GM19239 (cell line): ENCODE measurements around the gene EMILIN3.

Source experiments
- DNase-seq: peaks from one replicate; pipeline ENCODE4 v3.0.0; 2011; ENCODE audit warnings: low spot score; ENCODE audit not compliant: insufficient read length
- FAIRE-seq: peaks from 2 replicates; lab custom pipeline; 2011; peaks lifted over from hg19 to GRCh38; lab: Jason Lieb, UNC

EMILIN3 gene

GRCh38 chr20:41350408-41350962 is 16.1 kb downstream of the EMILIN3 start:
- FAIRE-seq (no peak), DNase-seq (no peak)

- DNase-seq (no peak), FAIRE-seq (no peak)
These were observed 16.7 kb downstream of the EMILIN3 start for GRCh38 chr20:41349943-41350342.

- DNase-seq (no peak), FAIRE-seq (no peak)
These were observed 17.4 kb downstream of the EMILIN3 start for GRCh38 chr20:41349266-41349665.

- DNase-seq (no peak), FAIRE-seq (no peak)
These were observed 18.0 kb downstream of the EMILIN3 start for GRCh38 chr20:41348430-41349172.

GRCh38 chr20:41347523-41348429 is 18.8 kb downstream of the EMILIN3 start:
- DNase-seq (no peak), FAIRE-seq (no peak)

- DNase-seq (no peak), FAIRE-seq (no peak)
These were observed 20.9 kb downstream of the EMILIN3 start for GRCh38 chr20:41345729-41346067.

- FAIRE-seq, result no peak
- DNase-seq, result no peak
These were observed 21.5 kb downstream of the EMILIN3 start for GRCh38 chr20:41344938-41345728.

GRCh38 chr20:41344477-41344876 is 22.1 kb downstream of the EMILIN3 start:
- DNase-seq (no peak), FAIRE-seq (no peak)

- no peak for DNase-seq
These were observed 23.8 kb downstream of the EMILIN3 start for GRCh38 chr20:41342474-41343464.

GRCh38 chr20:41340327-41341055 is 26.1 kb downstream of the EMILIN3 start, which contains the start of gene LPIN3:
Gene LPIN3, plus strand, starts transcription at chr20:41340821. Its CDS starts 4,983 bp downstream, at chr20:41345804.
- FAIRE-seq, result peak; percentile 73
- DNase-seq, result no peak

More at GRCh38 chr20:41342474-41343464, 23.8 kb downstream of the EMILIN3 start:
- FAIRE-seq, result no peak

- DNase-seq (peak; percentile 80), FAIRE-seq (peak; percentile 95)
These were observed 26.7 kb downstream of the EMILIN3 start for GRCh38 chr20:41339957-41340326.

- no peak for FAIRE-seq
- no peak for DNase-seq
These were observed 29.7 kb downstream of the EMILIN3 start for GRCh38 chr20:41336711-41337492.

- DNase-seq (no peak), FAIRE-seq (no peak)
These were observed 31.0 kb downstream of the EMILIN3 start for GRCh38 chr20:41335591-41335990.

GRCh38 chr20:41334443-41335421 is 31.9 kb downstream of the EMILIN3 start:
- FAIRE-seq (no peak), DNase-seq (no peak)

- FAIRE-seq (no peak), DNase-seq (no peak)
These were observed 32.6 kb downstream of the EMILIN3 start for GRCh38 chr20:41334036-41334435.

- FAIRE-seq (no peak), DNase-seq (no peak)
These were observed 34.9 kb downstream of the EMILIN3 start for GRCh38 chr20:41331731-41332130.
